Vagina (tissue), 2 donors: Measurements from ENCODE around the gene IMPDH2. TPM values are rescaled to one million over a fixed set of nuclear protein-coding genes. Genes with fewer than 3 reads are reported as not detected.

Experiments
- DNase-seq, 2 donors: peaks; one replicate each; pipeline ENCODE4 v3.0.0-alpha.2; 2017; ENCODE audit errors: extremely low spot score in 2 of 2
- H3K27ac ChIP-seq: fragments of 200-600 bp; sonication (generic); one replicate; pipeline ENCODE4 v1.5.1; 2019
- H3K27me3 ChIP-seq: fragments of 200-600 bp; sonication (generic); one replicate; pipeline ENCODE4 v1.5.1; 2019
- H3K36me3 ChIP-seq, 2 donors: fragments of 200-600 bp; sonication (generic); one replicate each; pipeline ENCODE4 v1.5.1; 2017 to 2019
- H3K4me1 ChIP-seq: fragments of 200-600 bp; sonication (generic); one replicate; pipeline ENCODE4 v1.5.1; 2019
- H3K4me3 ChIP-seq, 2 donors: fragments of 200-600 bp; sonication (generic); 1 replicate in 1 of 2; 2 replicates in 1 of 2; pipeline ENCODE4 v1.5.1; 2016 to 2019
- H3K9me3 ChIP-seq: fragments of 200-600 bp; sonication (generic); one replicate; pipeline ENCODE4 v1.5.1; 2019
- POLR2A ChIP-seq, 2 donors: fragments of 450-650 bp; IDR thresholded peaks; one replicate each; pipeline ENCODE4 v1.6.1; 2017; ENCODE audit warnings: antibody characterized with exemption in 2 of 2, mild to moderate bottlenecking in 2 of 2, moderate library complexity in 2 of 2
- POLR2AphosphoS5 ChIP-seq, 2 donors: sonication (generic); formaldehyde crosslinking; IDR thresholded peaks; one replicate each; pipeline ENCODE4 v1.9.0; 2017; ENCODE audit warnings: antibody characterized with exemption in 2 of 2, mild to moderate bottlenecking in 2 of 2, low read depth in 1 of 2; ENCODE audit not compliant: insufficient read depth in 1 of 2
- intact Hi-C: fragments of 100-400 bp; cut with DNase I; formaldehyde crosslinking; loops from one replicate; pipeline ENCODE4 v1.15.1; 2023
- total RNA-seq: library from RNA; depleted of rRNA; stranded (reverse); fragments of >200 nt; gene quantifications from one replicate; pipeline ENCODE4 v1.2.3, GENCODE V29; 2016
- TF ChIP-seq, protein P1 (sequence below), 3 experiments: fragments of 450-650 bp in 2 of 3; fragments of 200-600 bp in 1 of 3; sonication (generic) in 1 of 3; IDR thresholded peaks; one replicate each; pipeline ENCODE4 v1.5.1; 2017 to 2019; ENCODE audit warnings: antibody characterized with exemption in 3 of 3, mild to moderate bottlenecking in 2 of 3, moderate library complexity in 2 of 3

IMPDH2 gene
- total RNA-seq, 1 donor from 2014 or later: 185 TPM

DNA sequence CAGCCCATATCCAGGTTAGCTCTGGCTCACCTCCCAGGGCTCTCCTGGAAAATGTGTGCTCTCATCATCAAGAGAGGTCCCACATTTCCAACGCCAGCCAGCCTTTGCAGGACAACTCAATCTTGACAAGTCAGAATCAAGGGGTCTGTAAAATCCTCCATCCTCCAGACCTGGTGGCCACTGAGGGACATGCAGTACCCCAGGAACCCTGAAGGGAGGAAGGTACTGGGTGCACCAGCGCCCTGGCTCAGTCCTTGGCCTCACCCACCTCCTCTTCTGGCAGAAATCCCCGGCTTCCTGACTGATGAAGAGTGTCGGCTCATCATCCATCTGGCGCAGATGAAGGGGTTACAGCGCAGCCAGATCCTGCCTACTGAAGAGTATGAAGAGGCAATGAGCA lies 28.0 kb downstream of the IMPDH2 start:
- no peak for TF ChIP-seq POLR2AphosphoS5 (IDR thresholded peaks at IDR 0.05; ENCODE audit: insufficient read depth in 1 of 2, low read depth in 1 of 2)
- no peak for TF ChIP-seq POLR2A (IDR thresholded peaks at IDR 0.05)
- TF ChIP-seq, protein P1, sequence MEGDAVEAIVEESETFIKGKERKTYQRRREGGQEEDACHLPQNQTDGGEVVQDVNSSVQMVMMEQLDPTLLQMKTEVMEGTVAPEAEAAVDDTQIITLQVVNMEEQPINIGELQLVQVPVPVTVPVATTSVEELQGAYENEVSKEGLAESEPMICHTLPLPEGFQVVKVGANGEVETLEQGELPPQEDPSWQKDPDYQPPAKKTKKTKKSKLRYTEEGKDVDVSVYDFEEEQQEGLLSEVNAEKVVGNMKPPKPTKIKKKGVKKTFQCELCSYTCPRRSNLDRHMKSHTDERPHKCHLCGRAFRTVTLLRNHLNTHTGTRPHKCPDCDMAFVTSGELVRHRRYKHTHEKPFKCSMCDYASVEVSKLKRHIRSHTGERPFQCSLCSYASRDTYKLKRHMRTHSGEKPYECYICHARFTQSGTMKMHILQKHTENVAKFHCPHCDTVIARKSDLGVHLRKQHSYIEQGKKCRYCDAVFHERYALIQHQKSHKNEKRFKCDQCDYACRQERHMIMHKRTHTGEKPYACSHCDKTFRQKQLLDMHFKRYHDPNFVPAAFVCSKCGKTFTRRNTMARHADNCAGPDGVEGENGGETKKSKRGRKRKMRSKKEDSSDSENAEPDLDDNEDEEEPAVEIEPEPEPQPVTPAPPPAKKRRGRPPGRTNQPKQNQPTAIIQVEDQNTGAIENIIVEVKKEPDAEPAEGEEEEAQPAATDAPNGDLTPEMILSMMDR (IDR thresholded peaks at IDR 0.05): no peak
- peaks cover 2% of the 10 kb centered on the region for H3K4me1 ChIP-seq
- H3K27me3 ChIP-seq: no peaks in the 10 kb centered on the region
- peaks cover 0 to 9% of the 10 kb centered on the region in 2 donors for H3K36me3 ChIP-seq
- no peak overlapping the region for H3K4me3 ChIP-seq
- no peaks in the 10 kb centered on the region for H3K9me3 ChIP-seq
- no peak for DNase-seq
- intact Hi-C loops: no loop called here
- H3K27ac ChIP-seq: no peak overlapping the region

DNA sequence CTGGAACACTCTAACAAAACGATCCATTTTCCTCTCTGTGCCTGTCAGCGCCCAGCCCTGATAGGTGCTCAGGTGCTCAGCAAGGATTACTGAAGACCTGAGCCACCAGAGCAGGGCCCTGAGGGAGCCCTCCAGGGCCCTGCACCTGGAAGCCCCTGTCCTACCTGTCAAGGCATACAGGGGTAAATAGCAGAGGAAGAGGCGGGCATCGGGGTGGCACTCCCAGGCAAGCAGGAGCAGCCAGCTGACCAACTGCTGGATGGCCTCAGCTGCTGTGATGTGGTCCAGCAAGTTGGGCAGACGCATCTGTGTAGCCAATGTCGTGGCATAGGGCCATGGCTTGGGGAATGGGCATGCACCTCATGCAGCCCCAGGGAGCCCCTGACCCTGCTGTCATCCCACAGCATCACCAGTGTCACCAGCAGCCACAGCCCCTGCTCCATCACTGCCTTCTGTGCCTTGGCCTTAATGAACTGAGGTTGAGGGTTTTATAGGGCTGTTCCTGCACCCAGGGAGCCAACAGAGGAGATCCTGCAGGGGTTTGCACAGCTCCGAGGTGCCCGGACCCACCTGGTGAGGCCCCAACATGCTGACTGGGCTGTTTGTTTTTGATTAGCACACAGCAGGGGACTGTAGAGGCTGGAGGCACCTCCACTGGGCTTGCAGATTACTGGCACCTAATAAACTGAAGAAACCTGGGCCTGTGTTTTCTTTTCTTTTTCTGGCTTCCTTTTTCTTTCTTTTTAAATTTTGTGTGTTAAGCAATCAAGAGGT lies 29.9 kb downstream of the IMPDH2 start:
- Histone ChIP-seq H3K4me1 (no peaks in the 10 kb centered on the region), H3K9me3 (no peaks in the 10 kb centered on the region), H3K27me3 (no peaks in the 10 kb centered on the region), H3K27ac (no peak overlapping the region), H3K36me3 (peaks cover 0 to 9% of the 10 kb centered on the region in 2 donors), H3K4me3 (no peak overlapping the region)
- TF ChIP-seq POLR2AphosphoS5 (IDR thresholded peaks at IDR 0.05; ENCODE audit: insufficient read depth in 1 of 2, low read depth in 1 of 2) (no peak), POLR2A (IDR thresholded peaks at IDR 0.05) (no peak)
- TF ChIP-seq, protein P1 (IDR thresholded peaks at IDR 0.05): no peak
- intact Hi-C loops: no loop called here
- DNase-seq: no peak

DNA sequence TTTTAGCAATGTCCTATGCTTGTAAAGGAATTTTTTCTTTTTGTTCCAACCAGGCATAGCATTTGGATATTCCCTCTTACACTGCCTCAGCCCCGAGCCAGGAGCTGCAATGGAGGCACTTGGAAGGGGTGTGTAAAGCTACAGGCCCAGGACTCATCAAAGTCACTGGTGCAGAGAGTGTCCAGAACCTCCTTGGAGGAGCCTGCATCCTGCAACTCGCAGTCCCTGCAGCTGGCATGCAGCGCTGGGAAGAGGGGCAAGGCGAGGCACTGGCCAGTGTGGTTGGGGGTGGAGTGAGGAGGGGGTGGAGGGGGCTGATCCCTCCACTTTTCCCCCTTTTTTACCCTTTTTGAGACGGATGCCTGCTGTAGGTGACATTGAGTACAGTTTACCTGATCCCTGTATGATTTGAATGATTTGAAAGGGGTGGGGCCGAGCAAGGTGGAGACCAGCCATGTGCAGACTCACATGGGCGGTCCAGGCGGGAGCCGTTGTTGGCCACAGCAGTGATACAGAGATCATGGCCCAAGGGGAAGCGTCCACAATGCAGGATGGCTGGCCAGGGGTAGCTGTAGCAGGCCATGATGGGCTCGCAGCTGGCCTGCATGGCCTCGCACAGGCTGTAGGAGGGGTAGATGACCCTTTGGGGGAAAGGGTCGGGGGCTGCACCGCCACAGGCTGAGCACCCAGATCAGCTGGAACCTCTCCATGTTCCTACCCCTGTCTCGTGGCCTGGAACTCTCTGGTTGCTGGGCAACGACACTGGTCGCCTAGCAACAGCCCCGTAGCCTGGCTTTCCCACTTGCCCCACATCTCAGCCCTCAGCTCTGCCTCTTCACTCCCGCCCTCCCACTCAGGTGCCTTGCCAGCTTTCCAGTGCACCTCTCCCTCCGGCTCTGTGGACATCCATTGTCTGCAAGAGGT lies 31.2 kb downstream of the IMPDH2 start:
- intact Hi-C loops: no loop called here
- H3K4me3 ChIP-seq: no peak overlapping the region
- H3K36me3 ChIP-seq: peaks cover 0 to 9% of the 10 kb centered on the region in 2 donors
- no peak for DNase-seq
- TF ChIP-seq POLR2AphosphoS5 (IDR thresholded peaks at IDR 0.05; ENCODE audit: insufficient read depth in 1 of 2, low read depth in 1 of 2) (no peak), POLR2A (IDR thresholded peaks at IDR 0.05) (no peak)
- TF ChIP-seq, protein P1 (IDR thresholded peaks at IDR 0.05): no peak
- no peaks in the 10 kb centered on the region for H3K9me3 ChIP-seq
- H3K27me3 ChIP-seq: no peaks in the 10 kb centered on the region
- H3K27ac ChIP-seq: no peak overlapping the region
- H3K4me1 ChIP-seq: no peaks in the 10 kb centered on the region

DNA sequence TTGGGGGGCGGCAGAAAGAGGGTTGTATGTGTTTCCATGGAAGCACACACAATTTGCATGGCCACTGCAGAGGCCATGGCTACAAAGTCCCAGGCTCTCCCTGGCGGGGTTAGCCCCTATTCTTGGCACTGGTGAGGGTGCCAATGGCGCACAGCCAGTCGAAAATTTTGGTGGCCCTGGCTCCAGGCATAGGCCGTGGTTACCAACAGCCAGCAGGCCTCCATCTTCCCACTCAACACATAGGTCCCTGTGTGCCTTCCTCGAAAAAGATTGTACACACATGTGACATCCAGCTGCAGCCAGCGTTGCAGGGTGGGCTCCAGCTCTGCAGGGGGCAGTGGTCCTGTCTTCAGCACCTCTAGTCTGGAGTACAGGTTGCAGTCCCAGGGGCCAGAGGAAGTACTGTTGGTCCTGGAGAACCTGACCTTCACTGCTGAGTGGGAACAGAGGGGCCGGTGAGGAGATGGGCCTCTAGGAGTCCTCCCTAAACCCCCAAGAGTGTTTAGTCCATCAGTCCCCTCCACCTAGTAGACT lies 32.0 kb downstream of the IMPDH2 start:
- Histone ChIP-seq H3K36me3 (peaks cover 0 to 9% of the 10 kb centered on the region in 2 donors), H3K4me1 (peaks cover 3% of the 10 kb centered on the region), H3K27ac (no peak overlapping the region), H3K9me3 (no peaks in the 10 kb centered on the region), H3K4me3 (no peak overlapping the region), H3K27me3 (no peaks in the 10 kb centered on the region)
- TF ChIP-seq, protein P1 (IDR thresholded peaks at IDR 0.05): no peak
- TF ChIP-seq POLR2A (IDR thresholded peaks at IDR 0.05): no peak
- TF ChIP-seq POLR2AphosphoS5 (IDR thresholded peaks at IDR 0.05; ENCODE audit: insufficient read depth in 1 of 2, low read depth in 1 of 2): no peak
- no peak for DNase-seq
- intact Hi-C loops: no loop called here
